KMS-11 (cell line): ENCODE data around the gene P3R3URF.

Experiments used
- H2AFZ ChIP-seq: fragments of 200-600 bp; sonication (generic); 2 replicates; pipeline ENCODE4 v1.6.1; 2016; ENCODE audit warnings: antibody characterized with exemption, mixed run types, low read depth
- H3K27ac ChIP-seq: fragments of 200-600 bp; sonication (generic); 2 replicates; pipeline ENCODE4 v1.6.1; 2016; ENCODE audit warnings: mild to moderate bottlenecking, mixed run types
- H3K27me3 ChIP-seq: fragments of 200-600 bp; sonication (generic); 2 replicates; pipeline ENCODE4 v1.6.1; 2017; ENCODE audit warnings: mild to moderate bottlenecking, low read depth, mixed run types, moderate library complexity; ENCODE audit not compliant: insufficient read depth
- H3K36me3 ChIP-seq: fragments of 200-600 bp; sonication (generic); 2 replicates; pipeline ENCODE4 v1.6.1; 2017; ENCODE audit warnings: mild to moderate bottlenecking, mixed run types; ENCODE audit not compliant: insufficient read depth
- H3K4me1 ChIP-seq: fragments of 200-600 bp; sonication (generic); 2 replicates; pipeline ENCODE4 v1.6.1; 2016; ENCODE audit warnings: mild to moderate bottlenecking, low read depth, mixed run types; ENCODE audit not compliant: poor library complexity, severe bottlenecking
- H3K4me2 ChIP-seq: fragments of 200-600 bp; sonication (generic); 2 replicates; pipeline ENCODE4 v1.7.0; 2016; ENCODE audit warnings: mild to moderate bottlenecking, mixed run types
- H3K4me3 ChIP-seq: fragments of 200-600 bp; sonication (generic); IDR thresholded peaks from 2 replicates; pipeline ENCODE4 v1.6.1; 2017; ENCODE audit warnings: low read depth, low read length, mixed read lengths; ENCODE audit not compliant: insufficient read depth
- H3K79me2 ChIP-seq: fragments of 200-600 bp; sonication (generic); 2 replicates; pipeline ENCODE4 v1.6.1; 2016; ENCODE audit warnings: low read depth, mixed run types; ENCODE audit not compliant: insufficient read depth
- H3K9ac ChIP-seq: fragments of 200-600 bp; sonication (generic); 2 replicates; pipeline ENCODE4 v1.6.1; 2016; ENCODE audit warnings: mild to moderate bottlenecking, mixed run types
- H4K20me1 ChIP-seq: fragments of 200-600 bp; sonication (generic); 2 replicates; pipeline ENCODE4 v1.6.1; 2016; ENCODE audit warnings: mild to moderate bottlenecking, mixed run types; ENCODE audit not compliant: insufficient read depth
- TF ChIP-seq, protein P1 (sequence below): fragments of 200-600 bp; sonication (generic); conservative IDR thresholded peaks from 2 replicates; pipeline ENCODE4 v1.6.1; 2017; ENCODE audit warnings: low read depth, mild to moderate bottlenecking, antibody characterized with exemption, low read length, moderate library complexity, mixed read lengths

P3R3URF gene

DNA sequence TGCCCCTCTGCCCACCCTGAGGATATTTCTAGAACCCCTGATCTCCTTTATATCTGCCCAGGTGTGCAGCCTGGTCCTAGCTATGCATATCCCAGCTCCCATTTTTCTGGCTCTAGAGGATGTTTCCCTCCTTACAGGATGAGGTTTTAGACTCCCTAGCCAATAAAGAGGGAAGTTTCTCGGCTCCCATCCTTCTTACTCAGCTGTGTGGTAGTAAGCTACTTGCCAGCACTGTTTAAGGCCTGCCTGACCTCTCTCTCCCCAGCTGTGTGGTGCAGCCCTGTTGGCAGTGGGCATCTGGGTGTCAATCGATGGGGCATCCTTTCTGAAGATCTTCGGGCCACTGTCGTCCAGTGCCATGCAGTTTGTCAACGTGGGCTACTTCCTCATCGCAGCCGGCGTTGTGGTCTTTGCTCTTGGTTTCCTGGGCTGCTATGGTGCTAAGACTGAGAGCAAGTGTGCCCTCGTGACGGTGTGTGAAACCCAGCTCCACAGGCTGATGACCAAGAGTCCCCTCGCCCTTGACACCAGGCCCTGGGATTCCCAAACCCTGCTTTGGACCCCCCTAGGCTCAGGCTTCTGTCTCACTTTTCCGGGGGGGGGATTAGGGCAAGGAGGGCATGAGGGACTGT is 7.8 kb upstream of the P3R3URF start:
- Histone ChIP-seq H3K27ac (no peak overlapping the region), H3K4me1 (peaks cover 32% of the 10 kb centered on the region), H2AFZ (no peak overlapping the region), H3K27me3 (no peaks in the 10 kb centered on the region), H3K79me2 (no peaks in the 10 kb centered on the region), H3K4me2 (no peak overlapping the region), H4K20me1 (no peaks in the 10 kb centered on the region), H3K4me3 (no peak overlapping the region), H3K9ac (no peak overlapping the region), H3K36me3 (no peaks in the 10 kb centered on the region)
- TF ChIP-seq, protein P1, sequence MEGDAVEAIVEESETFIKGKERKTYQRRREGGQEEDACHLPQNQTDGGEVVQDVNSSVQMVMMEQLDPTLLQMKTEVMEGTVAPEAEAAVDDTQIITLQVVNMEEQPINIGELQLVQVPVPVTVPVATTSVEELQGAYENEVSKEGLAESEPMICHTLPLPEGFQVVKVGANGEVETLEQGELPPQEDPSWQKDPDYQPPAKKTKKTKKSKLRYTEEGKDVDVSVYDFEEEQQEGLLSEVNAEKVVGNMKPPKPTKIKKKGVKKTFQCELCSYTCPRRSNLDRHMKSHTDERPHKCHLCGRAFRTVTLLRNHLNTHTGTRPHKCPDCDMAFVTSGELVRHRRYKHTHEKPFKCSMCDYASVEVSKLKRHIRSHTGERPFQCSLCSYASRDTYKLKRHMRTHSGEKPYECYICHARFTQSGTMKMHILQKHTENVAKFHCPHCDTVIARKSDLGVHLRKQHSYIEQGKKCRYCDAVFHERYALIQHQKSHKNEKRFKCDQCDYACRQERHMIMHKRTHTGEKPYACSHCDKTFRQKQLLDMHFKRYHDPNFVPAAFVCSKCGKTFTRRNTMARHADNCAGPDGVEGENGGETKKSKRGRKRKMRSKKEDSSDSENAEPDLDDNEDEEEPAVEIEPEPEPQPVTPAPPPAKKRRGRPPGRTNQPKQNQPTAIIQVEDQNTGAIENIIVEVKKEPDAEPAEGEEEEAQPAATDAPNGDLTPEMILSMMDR = no peak

DNA sequence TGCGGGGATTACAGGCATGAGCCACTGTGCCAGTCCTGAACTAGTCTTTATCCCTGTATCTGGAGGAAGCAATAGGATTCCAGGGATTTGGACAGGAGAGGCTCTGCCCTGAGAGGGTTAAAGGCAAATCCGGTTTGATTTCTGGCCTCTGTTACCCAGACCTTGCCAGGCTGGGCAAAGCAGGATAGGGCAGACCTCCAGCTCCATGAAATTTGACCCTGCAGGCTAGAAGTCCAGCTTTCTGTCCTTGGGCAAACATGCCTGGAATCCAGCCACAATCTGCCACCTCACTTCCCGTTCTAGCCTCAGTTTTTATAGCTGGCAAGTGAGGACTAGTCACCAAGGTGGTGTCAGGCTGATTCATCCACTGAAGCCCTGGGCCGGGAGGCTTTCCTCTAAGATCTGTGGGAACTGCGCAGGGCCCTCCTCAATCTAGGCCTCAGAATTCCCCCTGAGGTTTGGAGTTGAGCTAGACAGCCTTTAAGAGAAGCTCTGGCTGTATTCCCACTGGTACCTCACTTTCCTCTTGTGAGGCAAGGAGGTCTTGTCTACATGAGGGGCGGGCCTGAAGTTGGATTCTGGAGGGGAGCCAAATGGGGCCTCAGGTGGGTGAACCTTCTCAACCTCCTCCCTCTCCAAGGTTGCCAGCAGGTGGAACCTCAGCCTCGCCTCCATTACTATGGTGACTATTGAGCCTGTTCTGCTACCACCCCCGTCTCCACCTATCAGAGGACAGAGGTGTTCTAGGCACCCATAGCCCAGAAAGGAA is 7.0 kb upstream of the P3R3URF start:
- no peak overlapping the region for H3K4me2 ChIP-seq
- no peak overlapping the region for H2AFZ ChIP-seq
- no peak overlapping the region for H3K4me3 ChIP-seq
- TF ChIP-seq, protein P1 = no peak
- H3K4me1 ChIP-seq = peaks cover 32% of the 10 kb centered on the region
- H3K27me3 ChIP-seq = no peaks in the 10 kb centered on the region
- no peaks in the 10 kb centered on the region for H3K36me3 ChIP-seq
- no peaks in the 10 kb centered on the region for H3K79me2 ChIP-seq
- H3K27ac ChIP-seq = no peak overlapping the region
- no peak overlapping the region for H3K9ac ChIP-seq
- H4K20me1 ChIP-seq = no peaks in the 10 kb centered on the region

DNA sequence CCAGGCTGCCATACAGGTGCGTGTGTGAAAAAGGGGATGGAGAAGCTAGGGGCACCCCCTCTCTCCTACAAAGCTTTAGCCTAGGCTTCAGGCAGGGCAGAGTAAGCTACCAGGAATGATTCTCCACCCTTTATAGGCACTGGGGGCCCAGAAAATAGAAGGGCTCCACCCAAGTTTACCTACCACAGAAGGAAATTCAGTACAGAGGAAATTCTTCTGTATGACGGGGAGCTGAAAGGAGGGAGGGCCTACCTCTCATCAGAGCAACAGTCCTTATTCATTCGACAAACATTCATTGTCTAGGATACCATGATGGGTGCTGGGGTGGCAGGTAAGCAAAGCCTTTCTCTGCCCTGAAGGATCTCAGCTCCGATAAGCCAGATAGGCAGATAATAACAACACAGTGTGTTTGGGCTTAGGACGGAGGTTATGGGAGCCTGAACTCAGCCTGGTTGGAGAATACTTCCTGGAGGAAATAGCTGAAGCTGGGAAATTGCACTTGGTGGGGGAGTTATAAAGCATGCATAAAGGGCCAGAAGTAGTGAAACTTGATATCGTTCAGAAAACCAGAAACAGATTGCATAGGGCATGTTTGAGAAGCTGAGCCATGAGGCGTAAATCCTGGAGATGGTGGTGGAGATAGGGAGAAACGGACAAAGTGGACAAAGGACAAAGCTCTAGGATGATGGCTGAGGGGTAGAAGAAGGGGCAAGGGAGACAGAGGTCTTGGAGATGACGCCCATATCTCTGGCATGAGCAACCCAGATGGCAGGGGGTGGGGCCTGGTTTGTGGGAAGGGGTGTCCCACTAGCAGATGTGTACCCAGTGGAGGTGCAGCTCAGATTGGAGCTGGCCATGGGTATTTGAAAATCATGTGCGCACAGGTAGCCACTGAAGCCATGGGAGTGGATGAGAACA is 5.3 kb upstream of the P3R3URF start:
- peak overlapping the region; percentile 43; the same call in 1 of the 2 replicates for H3K4me2 ChIP-seq
- TF ChIP-seq, protein P1 = no peak
- H3K9ac ChIP-seq = no peak overlapping the region
- H3K27ac ChIP-seq = no peak overlapping the region
- peaks cover 32% of the 10 kb centered on the region for H3K4me1 ChIP-seq
- H3K79me2 ChIP-seq = no peaks in the 10 kb centered on the region
- no peaks in the 10 kb centered on the region for H4K20me1 ChIP-seq
- H3K4me3 ChIP-seq = no peak overlapping the region
- H2AFZ ChIP-seq = no peak overlapping the region
- no peaks in the 10 kb centered on the region for H3K36me3 ChIP-seq
- H3K27me3 ChIP-seq = no peaks in the 10 kb centered on the region

DNA sequence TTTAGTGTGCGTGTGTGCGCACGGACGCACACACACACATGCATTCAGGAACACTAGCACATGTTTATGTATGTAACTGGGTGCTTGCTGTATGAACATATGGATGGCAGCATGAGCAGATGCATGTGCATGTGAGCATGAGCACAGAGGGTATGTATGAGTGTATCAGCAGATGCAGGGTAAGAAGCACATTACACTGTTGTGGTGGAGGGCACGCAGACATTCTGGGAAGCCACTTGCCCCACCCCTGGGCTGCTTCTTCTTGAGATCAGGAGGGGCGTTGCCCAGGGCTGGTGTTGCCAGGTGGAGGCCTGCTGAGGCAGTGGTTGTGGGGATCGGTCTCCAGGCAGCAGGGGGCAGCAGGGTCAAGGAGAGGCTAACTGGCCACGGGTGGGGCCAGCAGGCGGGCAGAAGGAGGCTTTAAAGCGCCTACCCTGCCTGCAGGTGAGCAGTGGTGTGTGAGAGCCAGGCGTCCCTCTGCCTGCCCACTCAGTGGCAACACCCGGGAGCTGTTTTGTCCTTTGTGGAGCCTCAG is 3.9 kb upstream of the P3R3URF start:
- no peak overlapping the region; the same call in 1 of the 2 replicates for H2AFZ ChIP-seq

More for the DNA sequence above, 3.9 kb upstream of the P3R3URF start:
- Histone ChIP-seq H3K36me3 (no peaks in the 10 kb centered on the region), H3K27me3 (no peaks in the 10 kb centered on the region), H3K27ac (no peak overlapping the region), H3K4me3 (no peak overlapping the region), H3K4me1 (peaks cover 32% of the 10 kb centered on the region), H4K20me1 (no peaks in the 10 kb centered on the region), H3K79me2 (no peaks in the 10 kb centered on the region), H3K4me2 (no peak overlapping the region; the same call in 1 of the 2 replicates), H3K9ac (no peak overlapping the region)
- TF ChIP-seq, protein P1 = no peak
